Activated CD4-positive, alpha-beta T cell treated with anti-CD3 and anti-CD28 coated beads, Interleukin-2, amount 10 ng/mL, durations not matched to agents 7 days and 5 days (primary cell): ENCODE data around the gene RAI2. TPM values are rescaled to one million over a fixed set of nuclear protein-coding genes. Genes with fewer than 3 reads are reported as not detected.

Source experiments
- CTCF ChIA-PET: fragments of 350-600 bp; sonication (Branson Sonifier 250); formaldehyde crosslinking; loops from one replicate; lab custom pipeline; 2021; ENCODE audit warnings: antibody characterized with exemption; lab: Charles Lee
- POLR2A ChIA-PET: fragments of 350-600 bp; sonication (Branson Sonifier 250); formaldehyde crosslinking; loops from one replicate; lab custom pipeline; 2021; ENCODE audit warnings: antibody characterized with exemption; lab: Charles Lee
- DNase-seq: peaks from one replicate; pipeline ENCODE4 v3.0.0-alpha.2; 2020
- H3K27ac Mint-ChIP-seq: one replicate; pipeline ENCODE4 v1.8.0; 2021; ENCODE audit warnings: mild to moderate bottlenecking, moderate library complexity, mixed read lengths
- H3K27me3 Mint-ChIP-seq: one replicate; pipeline ENCODE4 v1.8.0; 2021; ENCODE audit warnings: mixed read lengths
- H3K36me3 Mint-ChIP-seq: one replicate; pipeline ENCODE4 v1.8.0; 2021; ENCODE audit warnings: low read depth, mixed read lengths
- H3K4me1 Mint-ChIP-seq: one replicate; pipeline ENCODE4 v1.8.0; 2021; ENCODE audit warnings: mixed read lengths
- H3K4me3 Mint-ChIP-seq: one replicate; pipeline ENCODE4 v1.8.0; 2021; ENCODE audit warnings: mild to moderate bottlenecking, moderate library complexity, mixed read lengths
- H3K9me3 Mint-ChIP-seq: one replicate; pipeline ENCODE4 v1.8.0; 2021; ENCODE audit warnings: mixed read lengths
- total RNA-seq, 2 experiments: library from RNA; stranded (reverse); gene quantifications; one replicate each; pipeline ENCODE4 v1.2.3, GENCODE V29; 2021

RAI2 gene
- total RNA-seq, 2 experiments from 2014 or later: 0.07 TPM; not detected in 1

DNA sequence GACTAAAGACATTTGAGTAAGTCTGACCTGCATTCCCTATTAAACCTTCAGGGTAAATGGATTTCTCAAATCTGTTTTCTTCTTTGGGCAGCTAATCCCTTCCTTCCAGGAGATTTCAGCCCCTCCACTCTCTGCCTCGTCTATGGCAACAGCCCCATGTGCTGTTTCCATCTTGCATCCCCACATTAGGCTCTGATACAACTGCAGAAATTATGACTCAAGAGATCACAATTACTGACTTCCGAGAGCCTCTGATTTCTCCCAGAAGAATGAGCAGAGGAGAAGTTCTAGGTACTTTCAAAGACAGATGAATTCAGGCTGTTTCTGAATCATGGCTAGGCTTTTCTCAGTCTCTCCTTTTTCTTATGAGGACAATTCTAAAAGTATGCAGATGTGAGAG lies 38.7 kb downstream of the RAI2 start:
- no peaks in the 10 kb centered on the region for H3K36me3 Mint-ChIP-seq
- ChIA-PET POLR2A (no interaction called here), CTCF (no interaction called here)
- DNase-seq: no peak
- no peaks in the 10 kb centered on the region for H3K9me3 Mint-ChIP-seq
- H3K27me3 Mint-ChIP-seq: no peaks in the 10 kb centered on the region
- no peak overlapping the region for H3K4me3 Mint-ChIP-seq
- no peak overlapping the region for H3K27ac Mint-ChIP-seq
- H3K4me1 Mint-ChIP-seq: no peaks in the 10 kb centered on the region

DNA sequence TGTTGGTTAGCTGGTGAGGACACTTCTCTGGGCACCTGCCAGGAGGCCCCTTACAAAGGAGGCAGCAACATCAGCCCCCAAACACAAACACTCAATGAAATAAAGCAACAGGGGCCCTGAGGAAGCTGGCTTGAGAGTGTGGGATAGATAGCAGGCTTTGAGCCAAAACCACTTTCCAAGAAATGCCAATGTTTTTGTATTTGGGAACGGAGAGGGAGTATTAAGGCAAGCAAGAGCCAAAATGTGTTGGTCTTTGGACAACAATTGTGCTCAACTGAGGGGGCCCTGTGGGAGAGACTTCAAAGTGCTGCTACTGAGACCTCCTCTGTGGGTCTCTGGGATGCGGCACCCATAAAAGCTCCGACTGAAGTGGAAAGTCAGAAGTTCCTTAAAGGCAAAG lies 41.0 kb downstream of the RAI2 start:
- CTCF ChIA-PET: no interaction called here
- Mint-ChIP-seq H3K27me3 (no peaks in the 10 kb centered on the region), H3K27ac (no peak overlapping the region), H3K9me3 (no peaks in the 10 kb centered on the region), H3K4me3 (no peak overlapping the region), H3K4me1 (no peaks in the 10 kb centered on the region), H3K36me3 (no peaks in the 10 kb centered on the region)
- no peak for DNase-seq
- POLR2A ChIA-PET: no interaction called here

DNA sequence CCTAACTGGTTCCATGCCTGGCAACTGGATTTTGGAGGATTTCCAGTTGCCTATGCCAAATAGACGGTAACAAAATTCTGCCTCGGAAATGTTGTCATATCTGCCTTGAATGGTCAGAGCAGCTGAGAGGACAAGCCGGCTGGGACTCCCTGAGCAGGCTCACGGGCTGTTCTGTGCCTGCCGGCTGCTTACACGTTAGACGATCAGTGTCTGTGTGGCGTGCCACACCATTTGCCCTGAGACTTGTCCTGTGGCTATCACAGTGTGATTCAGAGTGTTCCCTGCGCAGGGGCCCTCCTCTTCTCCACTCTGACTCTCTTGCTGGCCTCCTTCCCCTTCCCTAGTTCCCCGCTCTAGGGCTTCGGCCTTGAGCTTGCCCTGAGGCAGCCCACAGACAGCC lies 42.4 kb downstream of the RAI2 start:
- ChIA-PET POLR2A (no interaction called here), CTCF (no interaction called here)
- no peak for DNase-seq
- no peak overlapping the region for H3K4me3 Mint-ChIP-seq
- no peaks in the 10 kb centered on the region for H3K36me3 Mint-ChIP-seq
- no peaks in the 10 kb centered on the region for H3K4me1 Mint-ChIP-seq
- H3K27ac Mint-ChIP-seq: no peak overlapping the region
- H3K27me3 Mint-ChIP-seq: no peaks in the 10 kb centered on the region
- no peaks in the 10 kb centered on the region for H3K9me3 Mint-ChIP-seq

DNA sequence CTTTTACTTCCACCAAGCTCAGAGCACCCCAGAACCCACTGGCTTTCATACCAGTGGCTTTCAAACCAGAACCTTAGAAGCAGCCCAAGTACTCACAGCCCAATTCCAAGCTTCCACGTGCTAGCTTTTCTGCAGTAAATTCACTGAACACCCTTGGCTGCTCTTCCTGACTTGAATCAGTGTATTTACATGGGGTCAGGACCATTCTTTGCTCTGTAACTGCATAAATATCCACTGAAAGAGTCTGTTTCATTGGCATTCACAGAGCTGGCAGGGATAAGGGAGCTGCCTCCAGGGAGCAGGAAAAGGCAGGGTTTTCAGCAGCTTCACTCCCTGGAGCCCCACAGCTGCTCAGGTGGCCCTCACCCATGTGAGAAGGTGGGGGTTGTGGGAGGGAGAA lies 43.8 kb downstream of the RAI2 start:
- Mint-ChIP-seq H3K27ac (no peak overlapping the region), H3K36me3 (no peaks in the 10 kb centered on the region), H3K27me3 (no peaks in the 10 kb centered on the region), H3K4me3 (no peak overlapping the region), H3K4me1 (no peaks in the 10 kb centered on the region), H3K9me3 (no peaks in the 10 kb centered on the region)
- ChIA-PET CTCF (no interaction called here), POLR2A (no interaction called here)
- DNase-seq: no peak

DNA sequence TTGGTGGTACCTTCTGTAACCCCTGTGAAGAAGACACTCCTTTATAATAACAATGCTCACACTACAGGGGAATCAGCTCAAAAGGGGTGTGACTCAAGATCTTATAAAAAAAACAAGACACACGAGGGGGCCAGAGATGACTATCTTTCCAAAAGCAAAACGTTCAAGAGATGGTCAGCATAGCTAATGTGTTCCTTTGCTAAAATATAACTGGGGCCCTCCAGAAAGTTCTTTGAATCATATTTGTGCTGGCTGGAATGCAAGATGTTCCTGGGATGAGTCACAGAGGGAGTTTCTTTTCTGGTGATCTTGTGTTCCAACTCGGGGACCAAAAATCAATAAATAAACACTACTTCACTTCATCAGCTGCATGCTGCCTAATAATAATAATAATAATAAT lies 46.5 kb downstream of the RAI2 start:
- no peak for DNase-seq
- ChIA-PET CTCF (no interaction called here), POLR2A (no interaction called here)
- Mint-ChIP-seq H3K9me3 (no peaks in the 10 kb centered on the region), H3K4me1 (no peaks in the 10 kb centered on the region), H3K27me3 (no peaks in the 10 kb centered on the region), H3K27ac (no peak overlapping the region), H3K4me3 (no peak overlapping the region), H3K36me3 (no peaks in the 10 kb centered on the region)

DNA sequence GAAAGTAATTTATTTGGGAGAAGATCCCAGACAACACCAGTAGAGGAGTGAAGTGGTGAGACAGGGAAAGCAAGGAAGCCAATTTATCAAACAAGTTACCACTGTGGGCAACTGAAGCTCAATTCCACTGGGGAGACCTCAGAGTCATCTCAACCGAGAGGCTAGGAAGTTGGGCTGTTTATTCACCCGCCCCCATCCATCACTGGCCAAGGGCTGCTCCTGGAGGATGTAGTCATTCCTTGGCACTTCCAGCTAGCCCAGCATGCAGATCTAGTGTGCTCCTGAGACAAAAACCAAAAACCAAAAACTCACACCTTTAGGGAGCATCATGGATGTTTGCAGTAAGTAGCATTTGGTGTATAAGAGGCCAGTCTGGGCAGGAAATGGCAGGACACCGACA lies 47.0 kb downstream of the RAI2 start:
- CTCF ChIA-PET: no interaction called here
- H3K36me3 Mint-ChIP-seq: no peaks in the 10 kb centered on the region
- no peaks in the 10 kb centered on the region for H3K4me1 Mint-ChIP-seq
- no peaks in the 10 kb centered on the region for H3K27me3 Mint-ChIP-seq
- no peak overlapping the region for H3K27ac Mint-ChIP-seq
- no peak for DNase-seq
- POLR2A ChIA-PET: no interaction called here
- no peak overlapping the region for H3K4me3 Mint-ChIP-seq
- H3K9me3 Mint-ChIP-seq: no peaks in the 10 kb centered on the region

DNA sequence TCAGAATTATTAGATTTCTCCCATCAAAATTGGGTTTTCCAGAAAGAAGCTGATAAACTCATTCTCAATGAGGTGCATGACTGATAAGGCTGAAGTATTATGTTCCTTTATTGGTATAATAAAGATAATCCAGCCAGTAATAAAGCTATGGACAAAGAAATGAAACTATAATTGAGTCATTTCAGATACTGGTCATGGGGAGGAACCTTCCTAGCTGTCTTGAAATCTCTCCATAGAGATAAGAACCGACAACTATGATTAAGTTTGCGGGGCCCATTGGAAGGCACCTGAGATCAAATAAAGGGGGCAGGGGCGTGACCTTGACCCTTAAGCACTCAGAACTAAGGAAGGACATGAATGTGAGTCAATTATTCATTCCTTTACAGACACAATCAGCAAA lies 47.8 kb downstream of the RAI2 start:
- ChIA-PET POLR2A (no interaction called here), CTCF (interaction anchor here (1.1 to 1.6 kb wide), 2 partner anchors 15 to 24 kb away, joined by 3 read pairs; no protein-coding TSS in a partner anchor)
- H3K27ac Mint-ChIP-seq: no peak overlapping the region
- DNase-seq: no peak
- H3K9me3 Mint-ChIP-seq: no peaks in the 10 kb centered on the region
- no peaks in the 10 kb centered on the region for H3K36me3 Mint-ChIP-seq
- H3K4me1 Mint-ChIP-seq: no peaks in the 10 kb centered on the region
- H3K4me3 Mint-ChIP-seq: no peak overlapping the region
- no peaks in the 10 kb centered on the region for H3K27me3 Mint-ChIP-seq

DNA sequence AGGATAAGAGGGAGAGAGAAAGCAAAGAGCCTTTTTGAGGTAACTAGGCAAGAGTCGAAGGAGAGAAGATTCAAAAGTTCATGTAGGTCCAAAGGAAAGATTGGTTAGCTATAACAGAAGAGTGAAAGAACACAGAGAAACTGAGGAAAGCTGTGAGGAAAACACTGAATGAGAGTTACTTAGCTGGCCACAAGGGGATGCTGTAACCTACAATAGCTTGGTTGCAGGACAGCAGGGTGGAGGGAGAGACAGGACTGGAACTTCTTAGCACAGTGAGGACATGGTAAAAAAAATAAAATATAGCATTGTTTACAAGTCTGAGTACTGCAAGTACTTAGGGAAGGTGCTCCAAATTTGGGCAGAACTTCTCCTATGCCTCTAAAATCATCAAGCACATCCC lies 48.3 kb downstream of the RAI2 start:
- ChIA-PET POLR2A (no interaction called here), CTCF (interaction anchor here (0.6 to 1.6 kb wide), 3 partner anchors 16 to 566 kb away, joined by 3 to 4 read pairs (median 3); no protein-coding TSS in a partner anchor)
- Mint-ChIP-seq H3K27me3 (no peaks in the 10 kb centered on the region), H3K9me3 (no peaks in the 10 kb centered on the region), H3K27ac (no peak overlapping the region), H3K4me3 (no peak overlapping the region), H3K4me1 (no peaks in the 10 kb centered on the region), H3K36me3 (no peaks in the 10 kb centered on the region)
- DNase-seq: no peak

DNA sequence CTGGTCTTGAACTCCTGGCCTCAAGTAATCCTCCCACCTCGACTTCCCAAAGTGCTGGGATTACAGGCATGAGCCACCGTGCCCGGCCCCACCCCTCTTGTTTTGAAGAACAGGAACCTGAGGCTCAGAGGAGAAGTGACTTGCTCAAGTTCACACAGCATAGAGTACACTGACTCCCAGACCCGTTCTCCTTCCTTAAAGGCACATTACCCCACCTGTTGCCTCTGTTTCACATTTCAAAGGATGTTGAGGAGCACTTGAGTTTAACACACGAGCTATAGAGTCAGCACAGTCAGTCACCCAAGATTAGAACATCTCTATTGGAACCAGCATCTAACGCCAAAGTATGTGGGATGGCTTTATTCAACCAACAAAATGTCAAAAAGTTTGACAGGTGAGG lies 51.1 kb downstream of the RAI2 start:
- ChIA-PET CTCF (interaction anchor here (1.2 kb wide), 1 partner anchor 12 kb away, joined by 3 read pairs; no protein-coding TSS in a partner anchor), POLR2A (no interaction called here)
- no peak for DNase-seq
- Mint-ChIP-seq H3K4me3 (no peak overlapping the region), H3K27me3 (no peaks in the 10 kb centered on the region), H3K9me3 (no peaks in the 10 kb centered on the region), H3K4me1 (no peaks in the 10 kb centered on the region), H3K27ac (no peak overlapping the region), H3K36me3 (no peaks in the 10 kb centered on the region)

DNA sequence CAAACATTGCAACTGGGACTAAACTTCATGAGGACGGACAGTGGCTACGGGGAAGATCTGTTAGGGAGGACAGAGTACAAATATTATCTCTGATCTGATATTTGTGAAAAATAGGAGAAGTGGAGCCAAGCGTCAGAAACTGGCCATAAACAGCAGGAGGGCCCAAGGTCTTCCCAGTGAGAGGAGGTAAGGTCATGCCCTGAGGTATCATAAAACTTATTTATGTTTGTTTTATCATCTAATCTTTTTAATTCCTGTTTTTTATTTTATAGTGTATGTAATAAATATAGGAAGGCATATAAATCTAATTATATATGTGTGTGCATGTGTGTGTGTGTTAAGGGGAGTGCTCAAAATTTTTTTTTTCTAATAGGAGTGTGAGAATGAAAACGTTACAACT lies 51.8 kb downstream of the RAI2 start:
- Mint-ChIP-seq H3K9me3 (no peaks in the 10 kb centered on the region), H3K4me1 (no peaks in the 10 kb centered on the region), H3K27me3 (no peaks in the 10 kb centered on the region), H3K27ac (no peak overlapping the region), H3K36me3 (no peaks in the 10 kb centered on the region), H3K4me3 (no peak overlapping the region)
- no peak for DNase-seq
- CTCF ChIA-PET: no interaction called here
- POLR2A ChIA-PET: no interaction called here

DNA sequence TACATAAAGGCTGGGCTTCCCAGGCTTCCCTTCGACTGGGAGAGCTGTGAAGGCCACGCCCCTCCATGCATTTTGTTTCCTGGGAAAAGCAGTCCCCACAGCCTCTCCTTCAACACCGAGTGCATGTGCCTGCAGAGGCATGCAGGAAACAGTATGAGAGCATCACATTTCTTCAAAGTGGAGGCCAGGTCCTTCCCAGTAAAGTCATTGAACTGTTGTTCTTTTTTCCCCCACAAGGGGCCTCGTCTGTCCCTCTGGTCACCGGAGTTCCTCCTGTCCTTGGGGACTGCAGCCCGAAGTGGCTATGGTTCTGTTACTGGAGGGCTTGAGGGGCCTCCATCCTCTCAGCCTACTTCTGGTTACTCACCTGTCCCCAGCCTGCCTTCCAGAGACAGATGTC lies 56.0 kb downstream of the RAI2 start:
- no peak for DNase-seq
- no peaks in the 10 kb centered on the region for H3K36me3 Mint-ChIP-seq
- ChIA-PET CTCF (no interaction called here), POLR2A (no interaction called here)
- no peak overlapping the region for H3K4me3 Mint-ChIP-seq
- H3K4me1 Mint-ChIP-seq: no peaks in the 10 kb centered on the region
- H3K27ac Mint-ChIP-seq: no peak overlapping the region
- H3K27me3 Mint-ChIP-seq: no peaks in the 10 kb centered on the region
- no peaks in the 10 kb centered on the region for H3K9me3 Mint-ChIP-seq

DNA sequence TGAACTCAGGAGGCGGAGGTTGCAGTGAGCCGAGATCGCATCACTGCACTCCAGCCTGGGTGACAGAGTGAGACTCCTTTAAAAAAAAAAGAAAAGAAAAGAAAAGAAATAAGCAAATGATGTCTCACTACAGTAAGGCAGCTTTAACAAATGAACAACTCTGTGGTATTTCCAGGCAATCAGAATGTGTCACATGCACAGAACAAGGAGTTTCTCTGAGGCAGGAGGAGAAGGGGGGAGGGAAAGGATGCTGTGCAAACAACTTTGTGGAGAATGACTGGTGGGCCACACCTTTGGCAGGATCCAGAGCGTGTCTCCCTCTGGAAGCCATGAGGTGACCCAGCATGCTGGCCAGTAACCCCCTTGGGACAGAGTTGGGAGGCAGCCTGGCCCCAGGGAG lies 57.6 kb downstream of the RAI2 start:
- CTCF ChIA-PET: no interaction called here
- Mint-ChIP-seq H3K27me3 (no peaks in the 10 kb centered on the region), H3K9me3 (no peaks in the 10 kb centered on the region), H3K27ac (no peak overlapping the region), H3K4me3 (no peak overlapping the region), H3K4me1 (no peaks in the 10 kb centered on the region), H3K36me3 (no peaks in the 10 kb centered on the region)
- POLR2A ChIA-PET: no interaction called here
- no peak for DNase-seq

DNA sequence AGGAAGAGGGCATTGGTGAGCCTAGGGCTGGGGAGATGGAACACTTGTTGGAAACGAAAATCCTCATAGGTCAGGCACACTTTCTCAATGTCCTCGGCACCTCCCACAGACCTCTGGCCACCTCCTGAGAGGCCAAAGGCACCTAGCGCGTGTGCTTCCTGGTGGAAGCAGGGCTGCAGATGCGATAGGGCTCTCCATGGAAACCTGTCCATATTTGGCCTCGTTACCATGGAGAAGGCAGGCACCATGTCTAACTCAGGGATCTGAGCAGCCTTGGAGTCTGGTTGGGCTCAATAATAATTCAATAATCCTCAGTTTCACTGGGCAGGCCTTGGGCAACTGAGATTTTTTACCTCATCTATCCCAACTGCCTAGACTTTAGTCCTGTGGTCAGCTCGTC lies 58.3 kb downstream of the RAI2 start:
- Mint-ChIP-seq H3K36me3 (no peaks in the 10 kb centered on the region), H3K27ac (no peak overlapping the region), H3K4me1 (no peaks in the 10 kb centered on the region), H3K9me3 (no peaks in the 10 kb centered on the region), H3K4me3 (no peak overlapping the region), H3K27me3 (no peaks in the 10 kb centered on the region)
- ChIA-PET CTCF (no interaction called here), POLR2A (no interaction called here)
- no peak for DNase-seq

DNA sequence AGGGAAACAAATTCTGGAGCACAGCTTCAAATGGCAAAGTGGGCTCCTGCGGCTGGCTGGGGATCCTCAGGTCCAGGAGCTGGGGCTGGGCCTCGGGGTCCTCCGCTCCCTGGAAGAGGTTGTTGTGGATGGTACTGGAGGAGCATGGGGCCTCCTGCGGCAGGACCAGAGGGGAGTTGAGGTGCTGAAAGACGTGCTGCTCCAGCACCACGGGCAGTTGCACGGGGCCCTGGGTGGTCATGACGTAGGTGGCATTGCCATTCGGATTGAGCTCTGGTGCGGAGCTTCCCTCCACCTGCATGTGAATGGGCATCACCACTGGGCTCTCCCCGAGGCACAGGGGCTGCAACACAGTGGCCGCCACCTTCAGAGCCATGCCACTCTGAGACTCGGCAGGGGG lies 59.7 kb downstream of the RAI2 start:
- Mint-ChIP-seq H3K27ac (no peak overlapping the region), H3K9me3 (no peaks in the 10 kb centered on the region), H3K36me3 (no peaks in the 10 kb centered on the region), H3K27me3 (no peaks in the 10 kb centered on the region), H3K4me1 (no peaks in the 10 kb centered on the region), H3K4me3 (no peak overlapping the region)
- POLR2A ChIA-PET: no interaction called here
- CTCF ChIA-PET: no interaction called here
- no peak for DNase-seq
